NAMALWA (cell line): ENCODE results near the gene HTRA3.

Experiments
- DNase-seq: peaks from one replicate; pipeline ENCODE4 v3.0.0-alpha.2; 2015; ENCODE audit warnings: low spot score

The HTRA3 gene

DNA sequence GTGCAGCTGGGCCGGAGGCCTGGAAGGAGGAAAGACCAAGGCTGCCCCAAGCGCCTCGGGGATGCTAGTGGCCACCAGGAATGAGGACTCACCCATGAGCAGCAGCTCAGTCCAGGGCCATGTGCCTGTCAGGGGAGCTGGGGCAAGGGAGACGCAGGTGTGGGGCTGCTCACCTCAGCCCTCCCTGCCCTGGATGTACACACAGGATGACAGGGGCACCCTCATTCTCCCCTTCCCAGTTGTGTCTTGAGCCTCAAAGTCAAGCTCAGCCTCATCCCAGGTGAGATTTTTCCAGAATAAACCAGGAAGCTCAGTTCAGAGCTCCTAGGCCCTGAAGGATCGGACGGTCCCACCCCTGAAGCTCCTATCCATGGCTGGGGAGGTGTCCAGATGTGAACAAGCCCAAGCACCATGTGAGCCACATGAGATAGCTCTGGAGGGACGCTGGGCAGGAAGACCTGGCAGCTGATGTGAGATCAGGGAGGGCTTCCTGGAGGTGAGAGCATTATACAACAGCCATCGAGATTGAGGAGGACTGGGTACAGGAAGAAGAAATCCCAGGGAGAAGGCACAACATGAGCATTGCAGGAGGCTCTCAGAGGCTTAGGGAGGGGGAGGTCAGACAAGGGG lies 23.0 kb downstream of the HTRA3 start:
- no peak for DNase-seq

DNA sequence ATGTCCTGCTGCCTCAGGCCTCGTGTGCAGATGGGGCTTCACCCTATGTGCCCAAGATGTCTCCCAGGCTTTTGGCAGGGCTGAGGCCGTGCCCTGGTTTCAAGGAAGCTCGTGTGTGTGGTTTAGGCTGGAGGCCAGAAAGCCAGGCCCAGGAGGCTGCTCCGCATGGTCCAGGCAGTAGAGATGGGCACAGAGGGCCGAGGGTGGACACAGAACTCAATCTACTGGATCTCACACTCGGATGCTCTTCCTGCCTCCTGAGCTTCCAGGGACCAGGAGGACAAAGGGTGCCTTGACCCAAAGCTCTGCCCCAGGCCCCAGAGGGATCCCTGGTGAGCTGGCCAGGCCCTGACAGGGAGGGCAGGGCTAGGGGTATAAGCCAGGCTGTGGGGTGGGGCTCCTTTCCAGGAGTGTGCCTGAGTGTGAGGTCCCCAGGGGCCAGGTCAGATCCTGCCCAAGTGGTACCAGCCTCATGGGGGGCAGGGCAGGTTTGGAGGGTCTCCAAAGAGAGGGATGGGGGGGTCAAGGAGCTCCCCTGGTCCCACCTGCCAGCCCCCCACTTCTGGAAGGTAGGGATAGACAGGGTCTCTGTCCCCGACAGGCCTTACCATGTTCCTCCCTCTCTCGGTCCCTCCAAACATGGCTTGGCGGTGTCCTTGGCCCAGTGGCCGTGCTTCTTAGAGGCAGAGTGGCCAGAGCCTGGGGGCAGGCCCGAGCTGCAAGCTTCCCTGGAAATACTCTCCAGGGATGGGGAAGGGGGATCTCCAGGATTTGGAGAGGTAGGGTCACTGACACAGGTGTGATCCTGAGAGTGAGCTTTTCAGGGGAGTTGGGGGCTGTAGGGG lies 23.8 kb downstream of the HTRA3 start:
- no peak for DNase-seq

DNA sequence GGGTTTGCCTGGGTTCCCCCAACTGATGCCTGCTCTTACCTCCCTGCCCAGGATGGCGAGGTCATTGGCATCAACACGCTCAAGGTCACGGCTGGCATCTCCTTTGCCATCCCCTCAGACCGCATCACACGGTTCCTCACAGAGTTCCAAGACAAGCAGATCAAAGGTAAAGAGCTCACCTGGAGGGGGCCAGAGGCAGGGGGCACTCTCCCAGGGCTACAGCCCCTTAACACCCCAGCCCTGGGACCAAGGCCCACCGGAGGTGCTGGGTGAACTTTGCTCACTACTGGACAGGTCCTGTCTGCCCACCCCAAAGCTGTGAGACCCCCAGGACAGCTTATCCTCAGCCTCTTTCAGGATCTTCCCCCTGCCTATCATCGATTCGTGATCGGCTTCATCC lies 24.5 kb downstream of the HTRA3 start:
- DNase-seq: no peak

DNA sequence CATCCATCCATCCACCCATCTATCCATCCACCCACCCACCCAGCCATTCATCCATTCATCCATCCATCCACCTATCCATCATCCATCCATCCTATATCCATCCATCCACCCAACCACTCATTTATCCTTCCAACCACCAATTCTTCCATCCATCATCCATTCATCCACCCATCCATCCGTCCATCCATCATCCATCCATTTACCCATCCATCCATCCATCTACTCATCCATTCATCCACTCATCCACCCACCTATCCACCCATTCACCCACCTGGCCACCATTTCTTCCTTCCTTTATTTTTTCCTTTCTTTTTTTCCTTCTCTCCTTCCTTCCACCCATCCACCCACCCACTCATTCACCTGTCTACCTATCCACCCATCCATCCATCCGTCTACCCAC lies 25.2 kb downstream of the HTRA3 start:
- no peak for DNase-seq

DNA sequence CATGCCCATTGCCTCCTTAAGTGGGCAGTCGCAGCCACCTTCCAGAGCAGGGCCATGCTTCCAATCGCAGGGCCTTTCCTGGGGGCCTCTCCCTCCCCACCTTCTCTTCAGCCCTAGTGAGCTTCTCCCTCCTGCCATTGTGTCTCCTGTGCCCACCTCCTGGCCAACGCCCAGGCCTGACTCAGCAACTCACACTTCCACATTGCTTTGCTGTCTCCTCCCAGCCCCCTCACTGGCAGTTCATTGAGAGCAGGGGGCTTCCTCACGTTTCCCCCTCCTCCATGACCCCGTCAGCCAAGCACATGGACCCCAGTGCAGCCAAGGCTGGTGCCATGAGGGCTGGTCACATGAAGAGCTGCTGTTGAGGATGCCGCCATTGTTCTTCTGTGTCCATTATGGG lies 25.9 kb downstream of the HTRA3 start:
- DNase-seq: no peak

DNA sequence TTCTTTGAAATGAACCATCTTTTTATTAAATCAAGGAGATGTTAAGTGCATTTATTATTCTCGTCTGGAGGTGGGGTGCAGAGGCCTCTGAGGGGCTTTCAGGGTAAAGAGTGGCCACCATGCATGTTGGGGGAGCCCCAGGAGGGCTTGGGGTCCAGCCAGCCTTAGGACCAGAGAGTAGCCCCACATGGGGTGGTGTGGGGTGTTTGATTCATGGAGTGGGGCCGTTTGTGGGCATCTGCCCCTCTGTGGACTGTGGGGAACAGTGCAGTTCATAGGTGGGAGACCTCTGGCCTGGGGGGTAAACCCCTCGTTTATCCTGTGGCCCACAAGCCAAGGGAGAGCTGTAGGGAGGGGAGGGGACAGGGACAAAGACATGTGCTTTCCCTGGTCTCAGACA lies 26.9 kb downstream of the HTRA3 start:
- DNase-seq: no peak

DNA sequence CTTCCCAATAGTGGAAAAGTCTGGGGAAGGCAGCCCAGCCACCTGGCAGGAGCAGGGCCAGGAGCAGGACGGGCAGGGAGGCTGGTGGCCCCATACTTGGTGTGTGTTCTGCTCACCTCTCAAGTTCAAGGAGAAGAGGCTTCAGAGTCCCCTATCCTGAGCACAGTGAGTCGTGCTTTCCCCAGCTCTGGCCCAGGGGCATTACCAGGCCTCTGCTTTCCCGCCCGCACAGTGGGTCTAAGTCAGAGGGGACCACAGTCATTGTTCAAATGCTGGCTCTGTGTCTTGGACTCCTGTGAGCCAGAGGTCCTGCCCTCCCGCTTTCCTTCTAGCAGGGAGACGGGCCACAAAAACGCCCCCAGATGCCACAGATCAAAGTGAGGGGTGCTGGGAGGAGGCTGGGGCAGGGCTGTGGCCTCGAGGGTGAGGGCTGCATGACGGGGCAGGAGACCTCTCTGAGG lies 27.6 kb downstream of the HTRA3 start:
- no peak for DNase-seq

DNA sequence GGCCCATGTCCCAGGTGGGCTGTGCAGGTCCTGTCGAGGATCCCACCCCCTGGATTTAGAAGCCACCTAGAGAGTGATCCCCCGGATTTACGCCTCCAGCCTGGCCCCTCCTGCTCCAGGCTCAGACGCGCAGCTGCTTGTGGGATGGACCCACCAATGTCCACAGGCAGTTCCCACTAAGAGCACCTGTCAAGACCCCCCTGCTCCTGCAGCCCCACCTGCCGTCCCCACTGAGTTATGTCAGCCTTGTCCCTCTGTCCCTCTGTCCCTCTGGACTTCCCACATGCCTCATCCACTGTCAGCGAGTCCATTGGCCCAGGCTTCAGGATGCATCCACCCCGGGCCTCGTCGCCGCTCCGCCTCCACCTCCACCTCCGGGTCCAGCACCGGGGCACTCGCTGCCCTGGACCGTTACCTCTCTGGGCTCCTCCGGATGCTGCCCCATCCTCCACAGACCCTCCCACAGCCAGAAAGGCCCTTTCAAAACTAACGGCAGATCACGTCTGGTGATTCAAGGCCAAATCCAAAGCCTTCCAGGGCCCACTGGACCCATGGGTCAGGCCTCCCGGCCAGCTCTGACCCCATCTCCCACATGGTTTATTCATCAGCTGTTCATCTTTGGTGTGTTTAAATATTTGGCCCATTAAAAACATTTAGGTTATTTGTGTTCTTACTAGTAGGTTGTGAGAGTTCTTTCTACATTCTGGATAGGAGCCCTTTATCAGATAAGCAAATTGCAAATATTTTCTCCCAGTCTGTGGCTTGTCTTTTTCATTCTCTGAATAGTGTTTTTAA lies 28.3 kb downstream of the HTRA3 start:
- no peak for DNase-seq

DNA sequence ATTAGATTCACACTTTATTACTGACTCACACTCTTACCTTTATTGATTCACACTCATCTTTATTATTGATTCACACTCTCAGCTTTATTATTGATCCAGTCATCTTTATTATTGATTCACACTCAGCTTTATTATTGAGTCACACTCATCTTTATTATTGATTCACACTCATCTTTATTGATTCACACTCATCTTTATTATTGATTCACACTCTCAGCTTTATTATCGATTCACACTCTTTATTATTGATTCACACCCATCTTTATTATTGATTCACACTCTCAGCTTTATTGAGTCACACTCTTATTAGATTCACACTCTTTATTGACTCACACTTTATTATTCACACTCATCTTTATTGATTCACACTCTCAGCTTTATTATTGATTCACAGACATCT lies 31.3 kb downstream of the HTRA3 start:
- DNase-seq: no peak

DNA sequence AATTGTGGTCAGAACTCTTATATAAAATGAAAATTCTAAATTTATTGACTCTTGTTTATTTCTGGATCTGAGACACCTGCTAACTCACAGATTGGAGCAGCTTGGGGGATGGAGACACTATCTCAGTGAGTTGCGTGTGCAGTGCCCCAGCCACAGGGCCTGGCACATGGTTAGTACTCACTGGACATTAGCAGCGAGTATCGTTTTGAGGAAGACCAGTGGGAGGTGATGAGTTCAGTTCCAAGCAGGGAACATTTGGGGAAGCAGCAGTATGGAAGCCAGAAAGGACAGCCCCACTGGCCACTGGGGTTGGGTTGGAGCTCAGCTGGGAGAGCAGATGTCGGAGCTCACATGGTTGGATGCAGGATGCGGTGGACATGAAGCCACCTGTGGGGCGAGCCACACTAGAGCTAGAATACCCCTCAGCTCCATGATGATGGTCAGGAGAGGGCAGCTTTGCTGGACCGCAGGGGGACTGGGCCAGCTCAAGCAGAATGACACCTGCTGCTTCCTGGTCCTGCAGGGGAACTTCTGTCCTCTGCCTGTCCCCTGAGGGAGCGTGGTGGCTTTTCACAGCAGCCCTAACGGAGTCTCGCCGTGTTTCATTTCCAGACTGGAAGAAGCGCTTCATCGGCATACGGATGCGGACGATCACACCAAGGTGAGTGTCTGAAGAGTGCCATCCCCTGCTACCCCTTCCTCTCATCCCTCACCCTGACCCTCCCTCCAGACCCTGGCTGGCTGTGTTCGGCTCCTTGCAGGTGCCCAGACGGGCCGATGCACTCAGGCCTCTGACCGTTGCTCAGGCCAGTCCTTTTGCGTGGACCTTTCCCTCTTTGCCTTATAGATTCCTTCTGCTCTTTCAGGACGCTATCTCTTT lies 32.5 kb downstream of the HTRA3 start:
- no peak for DNase-seq

DNA sequence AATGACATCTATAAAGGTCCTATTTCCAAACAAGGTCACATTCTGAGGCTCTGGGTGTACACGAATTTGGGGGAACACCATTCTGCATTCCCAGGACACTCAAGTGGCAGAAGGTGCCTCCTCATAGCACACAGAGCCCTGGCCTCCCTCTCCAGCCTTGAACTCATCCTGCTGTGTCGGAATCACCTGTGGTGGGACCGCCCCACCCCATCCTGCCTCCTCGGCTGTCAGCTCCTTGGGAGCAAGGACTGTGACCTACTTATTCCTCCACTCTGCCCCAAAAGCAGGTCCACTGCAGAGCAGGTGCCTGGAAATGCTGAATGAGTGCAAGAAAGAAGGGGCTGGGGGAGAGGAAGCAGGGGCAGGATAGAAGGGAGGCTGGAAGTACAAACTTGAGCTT lies 33.5 kb downstream of the HTRA3 start:
- DNase-seq: no peak

DNA sequence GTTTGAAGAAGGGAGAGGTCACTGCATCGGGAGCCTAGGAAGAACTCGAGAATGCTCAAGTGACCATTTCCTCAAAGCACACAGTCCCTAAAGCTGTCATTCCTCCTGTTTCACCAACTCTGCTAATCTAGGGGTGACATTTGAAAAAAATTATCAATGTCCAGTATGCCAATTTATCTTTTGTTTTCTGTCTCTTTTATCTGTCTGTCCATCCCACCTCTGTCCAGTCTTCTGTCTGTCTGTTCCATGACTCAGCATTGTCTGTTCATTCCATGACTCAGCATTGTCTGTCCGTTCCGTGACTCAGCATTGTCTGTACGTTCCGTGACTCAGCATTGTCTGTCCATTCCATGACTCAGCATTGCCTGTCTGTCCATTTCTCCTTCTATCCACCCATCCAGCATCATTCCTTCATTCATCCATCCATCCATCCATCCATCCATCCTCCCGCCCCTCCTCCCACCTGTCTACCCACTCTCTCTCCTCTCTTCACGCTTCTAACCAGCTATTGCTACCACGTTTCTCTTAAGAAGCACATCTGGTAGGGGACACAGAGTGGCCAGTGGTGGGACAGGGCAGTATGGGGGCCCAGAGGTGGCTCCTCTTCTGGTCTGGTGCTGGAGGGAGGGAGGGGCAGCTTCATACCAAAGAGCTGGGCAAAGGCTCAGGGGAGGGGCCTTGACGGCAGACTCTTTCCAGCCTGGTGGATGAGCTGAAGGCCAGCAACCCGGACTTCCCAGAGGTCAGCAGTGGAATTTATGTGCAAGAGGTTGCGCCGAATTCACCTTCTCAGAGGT lies 34.1 kb downstream of the HTRA3 start:
- DNase-seq: no peak

DNA sequence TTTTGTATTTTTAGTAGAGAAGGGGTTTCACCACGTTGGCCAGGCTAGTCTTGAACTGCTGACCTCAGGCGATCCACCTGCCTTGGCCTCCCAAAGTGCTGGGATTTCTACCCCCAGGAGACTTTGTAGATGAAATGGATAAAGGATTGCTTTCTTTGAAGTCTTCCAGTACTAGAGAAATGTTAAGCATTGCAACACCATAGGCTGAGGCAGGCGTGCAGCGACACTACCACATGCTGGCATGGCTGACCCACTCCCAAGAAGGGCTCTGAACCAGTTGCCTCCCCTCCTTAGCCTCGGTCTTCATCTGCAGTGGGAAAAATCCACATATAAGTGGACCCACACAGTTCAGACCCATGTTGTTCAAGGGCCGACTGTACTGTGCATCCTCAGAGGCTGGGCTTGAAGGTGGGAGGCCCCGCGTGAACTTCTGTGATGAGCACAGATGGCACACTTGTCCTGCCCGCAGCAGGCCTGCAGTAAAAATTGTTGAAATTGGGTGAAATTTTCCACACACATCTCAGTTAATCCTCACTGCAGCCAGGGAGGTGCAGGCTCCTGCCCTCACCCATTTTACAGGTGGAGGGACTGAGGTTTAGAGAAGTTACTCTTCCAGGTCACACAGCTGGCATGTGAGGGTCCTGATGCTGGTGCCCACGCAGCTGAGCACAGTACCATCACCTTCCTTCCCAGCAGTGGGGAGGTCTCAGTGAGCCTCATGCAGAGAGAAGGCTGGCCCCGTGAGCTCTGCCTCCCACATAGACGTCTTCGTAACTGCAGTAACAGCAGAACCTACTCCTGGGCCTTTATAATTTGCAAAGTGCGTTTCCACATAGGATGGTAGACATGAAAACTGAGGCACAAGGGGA lies 35.5 kb downstream of the HTRA3 start:
- no peak for DNase-seq

DNA sequence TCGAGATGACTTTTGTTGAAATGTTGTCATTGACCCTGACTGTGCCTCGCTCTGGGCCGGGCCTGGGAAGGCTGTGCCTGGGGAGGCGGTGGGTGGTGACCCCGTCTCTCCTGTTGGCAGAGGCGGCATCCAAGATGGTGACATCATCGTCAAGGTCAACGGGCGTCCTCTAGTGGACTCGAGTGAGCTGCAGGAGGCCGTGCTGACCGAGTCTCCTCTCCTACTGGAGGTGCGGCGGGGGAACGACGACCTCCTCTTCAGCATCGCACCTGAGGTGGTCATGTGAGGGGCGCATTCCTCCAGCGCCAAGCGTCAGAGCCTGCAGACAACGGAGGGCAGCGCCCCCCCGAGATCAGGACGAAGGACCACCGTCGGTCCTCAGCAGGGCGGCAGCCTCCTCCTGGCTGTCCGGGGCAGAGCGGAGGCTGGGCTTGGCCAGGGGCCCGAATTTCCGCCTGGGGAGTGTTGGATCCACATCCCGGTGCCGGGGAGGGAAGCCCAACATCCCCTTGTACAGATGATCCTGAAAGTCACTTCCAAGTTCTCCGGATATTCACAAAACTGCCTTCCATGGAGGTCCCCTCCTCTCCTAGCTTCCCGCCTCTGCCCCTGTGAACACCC lies 36.4 kb downstream of the HTRA3 start:
- no peak for DNase-seq

DNA sequence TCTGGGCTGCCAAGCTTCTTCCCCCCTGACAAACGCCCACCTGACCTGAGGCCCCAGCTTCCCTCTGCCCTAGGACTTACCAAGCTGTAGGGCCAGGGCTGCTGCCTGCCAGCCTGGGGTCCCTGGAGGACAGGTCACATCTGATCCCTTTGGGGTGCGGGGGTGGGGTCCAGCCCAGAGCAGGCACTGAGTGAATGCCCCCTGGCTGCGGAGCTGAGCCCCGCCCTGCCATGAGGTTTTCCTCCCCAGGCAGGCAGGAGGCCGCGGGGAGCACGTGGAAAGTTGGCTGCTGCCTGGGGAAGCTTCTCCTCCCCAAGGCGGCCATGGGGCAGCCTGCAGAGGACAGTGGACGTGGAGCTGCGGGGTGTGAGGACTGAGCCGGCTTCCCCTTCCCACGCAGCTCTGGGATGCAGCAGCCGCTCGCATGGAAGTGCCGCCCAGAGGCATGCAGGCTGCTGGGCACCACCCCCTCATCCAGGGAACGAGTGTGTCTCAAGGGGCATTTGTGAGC lies 37.0 kb downstream of the HTRA3 start:
- no peak for DNase-seq

DNA sequence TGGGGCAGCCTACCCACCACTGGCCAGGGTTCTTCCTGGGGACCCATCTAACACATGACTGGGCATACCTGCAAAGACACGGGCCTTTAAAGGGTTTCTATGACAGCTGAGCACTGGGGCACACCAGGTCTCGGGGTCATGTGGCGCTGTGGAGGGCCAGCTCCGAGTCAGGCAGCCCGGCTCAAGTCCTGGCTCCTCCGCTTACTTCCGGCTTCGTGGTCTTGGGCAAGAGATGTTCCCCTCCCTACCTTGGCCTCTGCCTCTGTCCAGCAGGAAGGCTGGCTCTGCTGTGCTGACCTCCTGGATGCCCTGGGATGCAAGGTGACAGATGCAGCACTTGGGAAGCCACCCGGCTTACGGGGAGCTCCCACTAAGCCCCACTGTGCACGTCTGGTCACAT lies 37.6 kb downstream of the HTRA3 start:
- no peak for DNase-seq

DNA sequence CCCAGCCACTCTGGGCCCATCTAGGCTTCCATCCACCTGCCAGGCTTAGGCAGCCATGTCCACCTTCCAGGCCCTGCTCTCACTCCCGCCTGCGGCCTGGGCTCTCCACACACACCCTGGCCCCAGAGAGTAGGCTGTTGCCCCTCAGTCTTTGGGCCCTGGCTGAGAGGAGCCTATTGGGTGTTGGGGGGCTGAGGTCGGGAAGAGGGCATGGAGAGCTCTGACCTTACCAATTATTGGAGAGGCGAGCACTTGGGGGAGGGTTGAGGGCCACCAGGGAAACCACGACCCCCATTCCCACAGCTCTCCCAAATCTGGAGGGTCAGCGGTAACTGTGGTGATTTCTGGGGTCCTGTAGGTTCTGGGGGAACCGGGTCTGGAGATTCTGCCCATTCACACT lies 38.2 kb downstream of the HTRA3 start:
- DNase-seq: no peak

DNA sequence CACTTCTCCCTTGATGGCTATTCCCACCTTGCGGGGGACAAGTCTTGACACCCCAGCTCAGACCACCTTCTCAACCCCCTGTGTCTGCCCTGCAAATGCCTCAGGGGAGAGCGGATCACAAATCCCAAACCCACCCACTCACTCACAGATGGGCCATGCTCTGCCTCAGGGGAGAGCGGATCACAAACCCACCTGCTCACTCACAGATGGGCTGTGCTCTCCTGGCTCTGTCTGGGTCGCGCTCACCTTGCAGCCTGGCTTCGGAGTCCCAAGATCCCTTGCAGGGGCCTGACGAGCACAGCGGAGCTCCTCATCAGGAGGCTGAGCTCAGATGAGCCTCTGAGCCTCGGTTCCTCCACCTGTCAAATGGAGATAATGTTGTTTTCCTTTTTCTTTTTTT lies 38.6 kb downstream of the HTRA3 start:
- DNase-seq: no peak
